ENCODE data around the gene SMLR1. TPM values are rescaled to one million over a fixed set of nuclear protein-coding genes. Genes with fewer than 3 reads are reported as not detected.

SMLR1 gene
- total RNA-seq, 1 experiment from 2014 or later = not detected

DNA sequence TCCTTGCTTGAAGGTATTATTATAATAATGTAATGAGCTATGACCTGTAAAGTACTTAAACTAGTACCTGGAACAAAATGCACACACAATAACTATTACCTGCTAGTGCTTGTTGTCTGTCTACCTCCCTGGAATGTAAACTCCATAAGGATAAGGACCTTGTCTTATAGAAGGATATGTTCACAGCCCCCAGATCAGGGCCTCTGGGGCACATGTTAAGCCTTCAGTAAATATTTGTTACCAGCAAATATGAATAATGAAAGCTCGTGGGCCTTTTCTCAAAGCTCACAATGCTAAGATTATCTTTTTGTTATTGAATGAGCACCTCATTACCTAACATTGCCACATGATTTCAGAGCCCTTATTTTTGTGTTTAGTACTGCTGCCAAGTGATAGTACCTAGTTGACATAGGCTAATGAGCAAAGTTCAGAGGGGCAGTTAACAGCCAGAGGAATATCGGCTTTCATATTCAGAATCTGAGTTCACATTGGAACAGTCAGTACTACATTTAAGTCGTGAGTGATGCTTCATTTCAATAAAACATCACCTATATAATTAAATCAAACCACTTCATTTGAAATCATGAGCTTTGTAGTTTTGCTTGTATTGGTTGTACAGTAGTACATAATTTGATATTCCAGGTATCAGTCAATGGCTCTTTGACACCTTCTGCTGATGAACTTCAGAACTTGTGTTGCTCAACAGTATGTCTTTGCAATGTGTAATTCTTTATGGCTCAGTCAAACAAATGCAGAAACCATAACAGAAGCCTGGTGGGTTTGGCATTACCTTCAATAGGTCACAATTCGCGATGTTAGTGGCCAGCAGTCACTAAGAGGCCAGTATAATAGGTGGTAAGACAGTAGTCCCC, 11.8 kb upstream of the SMLR1 start:
- Histone ChIP-seq H3K36me3 (ENCODE audit: insufficient read depth, low read length, poor library complexity, severe bottlenecking) (no peaks in the 10 kb centered on the region), H3K4me1 (ENCODE audit: insufficient read depth, low read length, poor library complexity, severe bottlenecking) (no peaks in the 10 kb centered on the region), H3K27ac (ENCODE audit: low read depth, low read length, poor library complexity, severe bottlenecking) (no peak overlapping the region), H3K27me3 (replicated peaks; ENCODE audit: insufficient read depth, low read depth, low read length, poor library complexity) (no peaks in the 10 kb centered on the region), H3K9me3 (ENCODE audit: low read depth, low read length, poor library complexity, severe bottlenecking) (no peaks in the 10 kb centered on the region), H3K4me3 (ENCODE audit: low read depth, low read length, poor library complexity, severe bottlenecking) (no peak overlapping the region)
- ChIA-PET POLR2A (ENCODE audit: low non-redundant PET) (no interaction called here), CTCF (no interaction called here)
- BruUV-seq (replicated peaks) = no TSS peak
- no peak for DNase-seq (ENCODE audit: low spot score)
- intact Hi-C loops (cut with micrococcal nuclease; ENCODE audit: unreplicated experiment) = no loop called here
- TF ChIP-seq CTCF (conservative IDR thresholded peaks at IDR 0.05; ENCODE audit: low read depth, low read length) (no peak), EZH2 (IDR thresholded peaks at IDR 0.05; ENCODE audit: borderline replicate concordance, low read depth, low read length, poor library complexity, severe bottlenecking) (no peak)

DNA sequence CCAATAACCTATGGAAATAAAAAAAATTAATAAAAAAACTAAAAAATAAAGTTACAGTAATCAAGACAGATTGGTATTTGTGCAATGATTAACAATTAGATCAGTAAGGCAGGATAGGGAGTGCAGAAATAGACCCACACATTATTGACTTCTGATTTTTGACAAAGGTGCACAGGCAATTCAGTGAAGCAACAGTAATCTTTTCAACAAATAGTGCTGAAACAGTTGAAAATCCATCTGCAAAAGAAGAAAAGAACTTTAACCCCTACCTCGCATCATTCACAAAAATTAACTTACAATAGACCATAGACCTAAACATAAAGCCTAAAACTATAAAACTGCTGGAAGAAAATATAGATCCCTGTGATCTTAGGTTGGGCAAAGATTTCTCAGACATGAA, 4.5 kb upstream of the SMLR1 start:
- Histone ChIP-seq H3K4me3 (ENCODE audit: low read depth, low read length, poor library complexity, severe bottlenecking) (no peak overlapping the region), H3K27me3 (replicated peaks; ENCODE audit: insufficient read depth, low read depth, low read length, poor library complexity) (no peaks in the 10 kb centered on the region), H3K4me1 (ENCODE audit: insufficient read depth, low read length, poor library complexity, severe bottlenecking) (no peaks in the 10 kb centered on the region), H3K27ac (ENCODE audit: low read depth, low read length, poor library complexity, severe bottlenecking) (no peak overlapping the region), H3K9me3 (ENCODE audit: low read depth, low read length, poor library complexity, severe bottlenecking) (no peaks in the 10 kb centered on the region), H3K36me3 (ENCODE audit: insufficient read depth, low read length, poor library complexity, severe bottlenecking) (no peaks in the 10 kb centered on the region)
- BruUV-seq (replicated peaks) = no TSS peak
- POLR2A ChIA-PET (ENCODE audit: low non-redundant PET) = no interaction called here
- intact Hi-C loops (cut with micrococcal nuclease; ENCODE audit: unreplicated experiment) = no loop called here
- TF ChIP-seq CTCF (conservative IDR thresholded peaks at IDR 0.05; ENCODE audit: low read depth, low read length) (no peak), EZH2 (IDR thresholded peaks at IDR 0.05; ENCODE audit: borderline replicate concordance, low read depth, low read length, poor library complexity, severe bottlenecking) (no peak)
- no peak for DNase-seq (ENCODE audit: low spot score)
- CTCF ChIA-PET = no interaction called here

DNA sequence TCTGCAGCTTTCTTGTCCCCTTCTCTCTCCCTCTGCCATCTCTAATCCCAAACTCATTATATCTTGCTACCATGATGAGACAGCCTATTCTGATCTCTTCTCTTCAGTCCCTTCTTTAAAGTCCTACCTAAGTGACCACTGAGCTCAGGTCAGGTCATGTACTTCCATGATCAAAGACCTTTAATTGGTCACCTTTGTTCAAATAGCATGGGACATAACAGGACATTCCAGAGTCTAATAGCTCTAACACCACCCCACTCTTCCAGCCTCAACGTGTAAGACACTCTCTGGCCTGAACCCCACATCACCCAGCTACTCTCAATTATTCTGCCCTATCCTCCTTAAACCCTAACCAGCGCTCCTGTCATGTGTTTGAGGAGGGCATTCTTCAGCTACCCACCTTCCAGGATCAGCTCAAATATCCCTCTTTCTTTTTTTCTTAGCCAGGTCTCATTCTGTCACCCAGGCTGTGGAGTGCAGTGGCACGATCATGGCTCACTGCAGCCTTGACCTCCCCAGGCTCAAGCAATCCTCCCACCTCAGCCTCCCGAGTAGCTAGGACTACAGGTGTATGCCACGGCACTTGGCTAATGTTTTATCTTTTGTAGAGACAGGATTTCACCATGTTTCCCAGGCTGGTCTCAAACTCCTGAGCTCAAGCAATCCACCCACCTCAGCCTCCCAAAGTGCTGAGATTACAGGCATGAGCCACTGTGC, 2.1 kb upstream of the SMLR1 start:
- H3K27me3 ChIP-seq (replicated peaks; ENCODE audit: insufficient read depth, low read depth, low read length, poor library complexity) = no peaks in the 10 kb centered on the region
- no peak overlapping the region for H3K27ac ChIP-seq (ENCODE audit: low read depth, low read length, poor library complexity, severe bottlenecking)
- TF ChIP-seq EZH2 (IDR thresholded peaks at IDR 0.05; ENCODE audit: borderline replicate concordance, low read depth, low read length, poor library complexity, severe bottlenecking) (no peak), CTCF (conservative IDR thresholded peaks at IDR 0.05; ENCODE audit: low read depth, low read length) (no peak)
- POLR2A ChIA-PET (ENCODE audit: low non-redundant PET) = interaction anchor here (0.7 kb wide), 1 partner anchor 39 kb away, joined by 4 read pairs; no protein-coding TSS in a partner anchor
- no peaks in the 10 kb centered on the region for H3K9me3 ChIP-seq (ENCODE audit: low read depth, low read length, poor library complexity, severe bottlenecking)
- no peak overlapping the region for H3K4me3 ChIP-seq (ENCODE audit: low read depth, low read length, poor library complexity, severe bottlenecking)
- intact Hi-C loops (cut with micrococcal nuclease; ENCODE audit: unreplicated experiment) = no loop called here
- no TSS peak for BruUV-seq (replicated peaks)
- no peak for DNase-seq (ENCODE audit: low spot score)
- H3K4me1 ChIP-seq (ENCODE audit: insufficient read depth, low read length, poor library complexity, severe bottlenecking) = no peaks in the 10 kb centered on the region
- CTCF ChIA-PET = no interaction called here
- H3K36me3 ChIP-seq (ENCODE audit: insufficient read depth, low read length, poor library complexity, severe bottlenecking) = no peaks in the 10 kb centered on the region
